ENCODE results near the gene SLC13A1. TPM values are rescaled to one million over a fixed set of nuclear protein-coding genes. Genes with fewer than 3 reads are reported as not detected.

SLC13A1 gene
- total RNA-seq, 4 donors from 2014 or later, result 0.11 TPM; not detected in 3

GRCh38 chr7:123079021-123079420 is 120.7 kb downstream of the SLC13A1 start:
- no peak for DNase-seq (ENCODE audit: extremely low spot score)
- no peaks in the 10 kb centered on the region for H3K4me1 ChIP-seq
- H3K27me3 ChIP-seq, result no peaks in the 10 kb centered on the region
- 84% methylated on average over 1 of the region's 1 CpG for WGBS
- H3K9me3 ChIP-seq, result no peaks in the 10 kb centered on the region
- no peak for TF ChIP-seq POLR2AphosphoS5 (IDR thresholded peaks at IDR 0.05)
- TF ChIP-seq EP300 (IDR thresholded peaks at IDR 0.05), result no peak
- no peak for TF ChIP-seq CTCF (IDR thresholded peaks at IDR 0.05)
- TF ChIP-seq POLR2A (IDR thresholded peaks at IDR 0.05; ENCODE audit: low read depth), result no peak
- no peak overlapping the region for H3K27ac ChIP-seq (replicated peaks in 1 of 4)
- intact Hi-C loops (cut with DNase I), result no loop called here
- no peak overlapping the region for H3K4me3 ChIP-seq
- no peaks in the 10 kb centered on the region for H3K36me3 ChIP-seq

- Histone ChIP-seq H3K27ac (replicated peaks in 1 of 4) (no peak overlapping the region), H3K4me1 (no peaks in the 10 kb centered on the region), H3K36me3 (no peaks in the 10 kb centered on the region), H3K9me3 (no peaks in the 10 kb centered on the region), H3K27me3 (no peaks in the 10 kb centered on the region), H3K4me3 (no peak overlapping the region)
- DNase-seq (ENCODE audit: extremely low spot score), result no peak
- intact Hi-C loops (cut with DNase I), result no loop called here
- WGBS, result 22% methylated on average over 4 of the region's 4 CpGs
- TF ChIP-seq POLR2A (IDR thresholded peaks at IDR 0.05; ENCODE audit: low read depth), result no peak
- TF ChIP-seq CTCF (IDR thresholded peaks at IDR 0.05), result no peak
- TF ChIP-seq POLR2AphosphoS5 (IDR thresholded peaks at IDR 0.05), result no peak
- TF ChIP-seq EP300 (IDR thresholded peaks at IDR 0.05), result no peak
Measured at GRCh38 chr7:123075838-123076467, 123.8 kb downstream of the SLC13A1 start.

- H3K4me1 ChIP-seq, result no peaks in the 10 kb centered on the region
- no peaks in the 10 kb centered on the region for H3K9me3 ChIP-seq
- WGBS, result 73% methylated on average over 5 of the region's 5 CpGs
- no peak overlapping the region for H3K27ac ChIP-seq (replicated peaks in 1 of 4)
- DNase-seq (ENCODE audit: extremely low spot score), result no peak
- H3K27me3 ChIP-seq, result peaks cover 0 to 4% (median 0%) of the 10 kb centered on the region in 4 donors
- H3K36me3 ChIP-seq, result no peaks in the 10 kb centered on the region
- no peak for TF ChIP-seq CTCF (IDR thresholded peaks at IDR 0.05)
- no peak for TF ChIP-seq EP300 (IDR thresholded peaks at IDR 0.05)
- no peak for TF ChIP-seq POLR2AphosphoS5 (IDR thresholded peaks at IDR 0.05)
- TF ChIP-seq POLR2A (IDR thresholded peaks at IDR 0.05; ENCODE audit: low read depth), result no peak
- no peak overlapping the region for H3K4me3 ChIP-seq
- intact Hi-C loops (cut with DNase I), result no loop called here
Measured at GRCh38 chr7:123070702-123071286, 129.0 kb downstream of the SLC13A1 start.

GRCh38 chr7:123067814-123068213 is 132.0 kb downstream of the SLC13A1 start:
- WGBS, result 67% methylated on average over 1 of the region's 3 CpGs
- no peak for DNase-seq (ENCODE audit: extremely low spot score)
- TF ChIP-seq POLR2A (IDR thresholded peaks at IDR 0.05; ENCODE audit: low read depth) (no peak), EP300 (IDR thresholded peaks at IDR 0.05) (no peak), POLR2AphosphoS5 (IDR thresholded peaks at IDR 0.05) (no peak), CTCF (IDR thresholded peaks at IDR 0.05) (no peak)
- Histone ChIP-seq H3K27me3 (peaks cover 0 to 4% (median 0%) of the 10 kb centered on the region in 4 donors), H3K27ac (replicated peaks in 1 of 4) (no peak overlapping the region), H3K9me3 (no peaks in the 10 kb centered on the region), H3K36me3 (no peaks in the 10 kb centered on the region), H3K4me1 (no peaks in the 10 kb centered on the region), H3K4me3 (no peak overlapping the region)
- intact Hi-C loops (cut with DNase I), result no loop called here

Other genes with a start within 250 kb of the SLC13A1 start
- gene TAS2R16, start 204.3 kb downstream of the SLC13A1 start, total RNA-seq, result not detected

Measured in esophagus muscularis mucosa (tissue), 4 donors.